ENCODE data around the gene KMT2B.
"Not testable (repeated sequence)": the region's sequence is repeated elsewhere in the genome, so short reads cannot be mapped to it uniquely, and the experiment has no call there.

Gene KMT2B

DNA sequence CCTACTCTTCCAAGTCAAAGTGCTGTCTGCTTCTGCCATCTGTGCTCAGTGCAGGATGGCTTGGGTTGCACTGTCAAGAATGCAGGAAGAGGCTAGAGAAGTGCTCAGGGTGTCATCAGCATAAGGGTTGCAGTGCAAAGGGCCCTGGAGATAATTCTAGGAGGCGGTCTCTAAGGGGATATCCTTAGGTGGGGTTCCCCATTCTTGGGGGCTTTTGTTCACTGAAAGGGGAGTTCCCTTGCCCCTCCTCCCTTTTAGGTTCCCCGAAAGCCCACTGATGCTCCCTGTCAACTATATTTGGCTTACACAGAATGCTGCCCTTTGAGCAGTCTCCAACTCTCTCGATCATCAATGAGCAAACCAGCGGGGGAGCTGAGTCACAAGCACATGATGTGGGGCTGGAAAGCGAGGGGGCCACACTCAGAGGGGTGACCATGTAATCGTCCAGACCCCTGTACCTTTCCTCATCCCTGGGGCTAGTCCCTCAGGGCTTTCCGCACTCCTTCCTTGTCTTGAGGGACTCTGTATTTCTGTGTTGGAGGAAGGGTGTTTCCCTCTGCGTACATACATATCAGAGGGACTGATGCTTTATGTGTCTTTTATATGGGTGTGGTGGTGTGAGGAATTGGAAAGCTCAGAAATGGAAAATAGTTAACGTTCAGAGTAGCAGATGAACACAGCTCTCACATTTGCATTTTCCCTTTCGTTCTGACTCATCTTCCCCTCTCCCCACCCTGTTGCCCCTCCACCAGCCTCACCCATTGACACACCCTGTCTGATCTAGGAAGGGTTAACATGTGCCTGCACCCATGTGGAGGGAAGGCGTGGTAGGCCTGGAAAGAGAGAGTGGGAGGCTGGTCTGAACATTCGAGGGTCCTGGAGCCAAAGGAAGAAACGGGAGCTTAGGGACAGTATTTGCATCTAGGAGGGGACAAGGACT, 6.7 kb upstream of the KMT2B start:
- FAIRE-seq = no peak

DNA sequence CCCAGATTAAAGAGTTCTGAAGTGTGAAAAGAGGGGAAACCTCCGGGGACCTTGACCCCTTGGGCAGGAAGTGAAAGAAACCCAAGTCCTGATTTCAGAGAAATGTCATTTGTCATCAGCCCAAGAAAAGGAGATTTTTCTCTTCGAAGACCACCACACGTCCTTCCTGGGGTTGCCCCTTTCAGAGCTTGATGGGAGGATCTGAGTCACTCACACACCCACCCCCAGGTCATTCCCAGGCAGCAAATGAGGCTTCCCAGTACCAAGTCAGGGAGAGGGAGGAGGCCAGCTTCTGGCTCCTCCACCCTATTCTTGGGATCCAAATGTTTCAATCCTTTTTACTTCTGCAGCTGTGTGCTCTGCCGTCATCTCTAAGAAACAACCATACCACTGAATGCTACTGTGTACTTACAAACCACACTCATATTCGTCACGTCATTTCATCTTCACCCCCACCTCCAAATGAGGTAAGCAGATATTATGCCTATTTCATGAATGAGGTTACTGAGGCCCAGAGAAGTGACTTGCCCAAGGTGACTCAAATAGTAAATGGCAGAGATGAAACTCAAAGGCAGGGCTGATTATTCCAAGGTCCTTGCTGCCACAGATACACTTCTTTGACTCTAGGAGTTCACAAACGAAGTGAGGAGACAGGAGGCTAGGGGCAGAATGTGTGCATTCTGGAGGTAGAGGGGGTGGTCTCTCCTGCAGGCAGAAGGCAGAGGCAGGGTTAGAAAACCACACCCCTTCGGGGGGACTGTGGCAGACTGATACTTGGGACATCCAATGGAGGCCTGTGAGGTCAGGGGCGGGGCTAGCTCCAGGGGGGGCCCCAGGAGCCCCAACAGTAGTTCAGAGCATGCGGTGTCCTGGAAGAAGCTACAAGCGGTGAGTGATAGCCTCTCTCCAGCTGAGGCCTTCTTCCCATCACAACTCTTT, 5.0 kb upstream of the KMT2B start:
- no peak for FAIRE-seq

- no peak for FAIRE-seq
Observed at GRCh38 chr19:35713506-35713850, 4.3 kb upstream of the KMT2B start.

DNA sequence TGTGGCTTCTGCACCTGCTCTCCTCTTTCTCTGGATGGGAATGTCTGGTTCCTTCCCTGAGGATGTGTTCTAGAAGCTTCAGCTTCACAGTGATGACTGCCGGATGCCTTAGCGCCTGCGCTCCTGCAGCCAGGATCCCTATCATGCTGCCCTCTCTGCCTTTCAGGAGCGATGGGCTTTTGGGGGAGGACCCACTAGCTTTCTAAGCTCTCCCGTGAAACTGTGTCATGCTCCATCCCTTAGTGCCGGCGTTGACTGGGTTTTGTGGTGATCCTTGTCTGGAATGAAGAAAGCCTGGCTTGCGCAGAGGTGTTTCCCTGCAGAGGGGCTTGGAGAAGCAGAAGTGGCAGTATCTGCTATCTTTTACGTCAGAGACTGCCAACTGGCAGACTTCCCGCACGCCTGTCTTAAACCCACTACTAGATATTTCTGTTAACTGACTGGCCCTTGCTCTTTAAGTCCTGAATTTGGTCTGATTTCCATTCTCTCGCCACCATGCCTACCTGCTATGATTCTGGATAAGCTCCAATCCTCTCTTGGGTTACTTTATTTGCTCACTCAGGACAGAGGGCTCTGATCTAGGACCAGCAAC, 3.8 kb upstream of the KMT2B start:
- no peak for FAIRE-seq

DNA sequence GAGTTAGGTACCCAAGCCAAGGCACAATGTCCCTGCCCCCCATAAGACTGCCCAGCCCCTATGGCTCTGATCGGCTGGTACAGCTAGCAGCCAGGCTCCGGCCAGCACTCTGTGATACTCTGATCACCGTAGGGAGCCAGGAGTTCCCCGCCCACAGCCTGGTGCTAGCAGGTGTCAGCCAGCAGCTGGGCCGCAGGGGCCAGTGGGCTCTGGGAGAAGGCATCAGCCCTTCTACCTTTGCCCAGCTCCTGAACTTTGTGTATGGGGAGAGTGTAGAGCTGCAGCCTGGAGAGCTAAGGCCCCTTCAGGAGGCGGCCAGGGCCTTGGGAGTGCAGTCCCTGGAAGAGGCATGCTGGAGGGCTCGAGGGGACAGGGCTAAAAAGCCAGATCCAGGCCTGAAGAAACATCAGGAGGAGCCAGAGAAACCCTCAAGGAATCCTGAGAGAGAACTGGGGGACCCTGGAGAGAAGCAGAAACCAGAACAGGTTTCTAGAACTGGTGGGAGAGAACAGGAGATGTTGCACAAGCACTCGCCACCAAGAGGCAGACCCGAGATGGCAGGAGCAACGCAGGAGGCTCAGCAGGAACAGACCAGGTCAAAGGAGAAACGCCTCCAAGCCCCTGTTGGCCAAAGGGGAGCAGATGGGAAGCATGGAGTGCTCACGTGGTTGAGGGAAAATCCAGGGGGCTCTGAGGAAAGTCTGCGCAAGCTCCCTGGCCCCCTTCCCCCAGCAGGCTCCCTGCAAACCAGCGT, 3.0 kb upstream of the KMT2B start:
- FAIRE-seq = no peak

GRCh38 chr19:35715355-35715809, 2.4 kb upstream of the KMT2B start:
- no peak for FAIRE-seq

GRCh38 chr19:35715981-35716800, 1.6 kb upstream of the KMT2B start:
- FAIRE-seq = no peak

DNA sequence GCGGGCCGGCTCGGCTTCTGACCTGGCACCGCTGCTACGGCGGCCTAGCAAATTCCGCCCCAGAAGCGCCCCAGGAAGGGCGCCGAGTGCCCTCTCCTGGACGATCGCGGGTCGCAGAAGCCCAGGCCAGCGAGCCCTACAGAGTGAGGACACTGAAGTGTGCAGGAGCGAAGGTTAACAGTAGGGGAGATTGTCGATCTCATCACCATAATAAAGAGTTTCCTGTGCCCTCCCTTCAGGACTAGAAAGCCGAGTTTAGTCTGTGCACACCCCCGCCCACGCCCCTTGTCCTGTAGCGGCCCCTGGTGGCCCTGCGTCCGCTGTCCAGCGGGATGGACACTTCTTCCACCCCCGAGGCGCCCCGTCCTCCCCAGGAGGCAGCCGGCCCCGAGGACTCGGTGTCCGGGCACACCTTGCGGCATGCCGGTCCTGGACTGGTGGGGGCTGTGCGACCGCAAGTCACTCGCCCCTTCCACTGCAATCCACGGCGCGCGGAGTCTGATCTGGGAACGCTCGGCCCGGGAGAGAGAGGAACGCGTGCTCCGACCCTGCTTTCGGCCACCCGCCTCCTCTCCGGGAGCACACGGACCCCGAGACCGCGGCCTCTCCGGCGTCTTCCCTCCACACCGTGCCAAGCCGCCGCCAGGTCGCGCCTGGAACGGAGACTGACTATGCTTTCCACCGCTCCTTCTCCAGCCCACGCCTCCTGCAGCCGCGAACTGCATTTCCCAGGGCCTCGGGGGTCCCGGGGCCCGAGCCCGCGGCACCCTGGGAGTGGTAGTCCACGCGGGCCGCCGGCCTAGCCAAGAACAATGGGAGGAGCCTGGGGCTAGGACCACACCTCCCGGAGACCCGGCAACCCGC, 770 bp upstream of the KMT2B start:
- no peak for FAIRE-seq

GRCh38 chr19:35718345-35719041, 690 bp downstream of the KMT2B start:
- FAIRE-seq = no peak

DNA sequence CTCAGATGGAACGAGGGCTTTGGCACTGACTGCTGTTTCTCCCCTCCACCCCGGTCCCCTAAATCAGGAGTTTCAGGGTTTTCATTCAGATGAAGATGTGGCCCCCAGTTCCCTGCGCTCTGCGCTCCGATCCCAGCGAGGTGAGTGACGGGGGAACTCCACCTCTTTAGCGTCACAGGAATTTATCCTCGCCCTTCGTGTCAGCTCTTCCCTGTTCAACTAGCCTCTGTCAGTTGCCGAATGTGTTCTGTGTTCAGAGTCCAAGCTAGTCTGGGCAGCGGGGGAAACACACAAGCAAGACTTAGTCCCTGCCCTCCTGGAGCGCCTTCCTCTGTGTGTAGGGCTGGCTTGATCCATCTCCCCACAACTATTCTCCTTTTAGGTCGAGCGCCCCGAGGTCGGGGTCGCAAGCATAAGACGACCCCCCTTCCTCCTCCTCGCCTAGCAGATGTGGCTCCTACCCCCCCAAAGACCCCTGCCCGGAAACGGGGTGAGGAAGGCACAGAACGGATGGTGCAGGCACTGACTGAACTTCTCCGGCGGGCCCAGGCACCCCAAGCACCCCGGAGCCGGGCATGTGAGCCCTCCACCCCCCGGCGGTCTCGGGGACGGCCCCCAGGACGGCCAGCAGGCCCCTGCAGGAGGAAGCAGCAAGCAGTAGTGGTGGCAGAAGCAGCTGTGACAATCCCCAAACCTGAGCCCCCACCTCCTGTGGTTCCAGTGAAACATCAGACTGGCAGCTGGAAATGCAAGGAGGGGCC, 1.8 kb downstream of the KMT2B start:
- FAIRE-seq = no peak

DNA sequence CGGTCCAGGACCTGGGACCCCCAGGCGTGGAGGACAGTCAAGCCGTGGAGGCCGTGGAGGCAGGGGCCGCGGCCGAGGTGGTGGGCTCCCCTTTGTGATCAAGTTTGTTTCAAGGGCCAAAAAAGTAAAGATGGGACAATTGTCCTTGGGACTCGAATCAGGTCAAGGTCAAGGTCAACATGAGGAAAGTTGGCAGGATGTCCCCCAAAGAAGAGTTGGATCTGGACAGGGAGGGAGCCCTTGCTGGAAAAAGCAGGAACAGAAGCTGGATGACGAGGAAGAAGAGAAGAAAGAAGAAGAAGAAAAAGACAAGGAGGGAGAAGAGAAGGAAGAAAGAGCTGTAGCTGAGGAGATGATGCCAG, 2.3 kb downstream of the KMT2B start:
- no peak for FAIRE-seq

DNA sequence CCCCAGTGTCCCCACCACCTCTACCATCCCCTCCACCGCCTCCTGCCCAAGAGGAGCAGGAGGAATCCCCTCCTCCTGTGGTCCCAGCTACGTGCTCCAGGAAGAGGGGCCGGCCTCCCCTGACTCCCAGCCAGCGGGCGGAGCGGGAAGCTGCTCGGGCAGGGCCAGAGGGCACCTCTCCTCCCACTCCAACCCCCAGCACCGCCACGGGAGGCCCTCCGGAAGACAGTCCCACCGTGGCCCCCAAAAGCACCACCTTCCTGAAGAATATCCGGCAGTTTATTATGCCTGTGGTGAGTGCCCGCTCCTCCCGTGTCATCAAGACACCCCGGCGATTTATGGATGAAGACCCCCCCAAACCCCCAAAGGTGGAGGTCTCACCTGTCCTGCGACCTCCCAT, 2.8 kb downstream of the KMT2B start:
- FAIRE-seq = no peak

DNA sequence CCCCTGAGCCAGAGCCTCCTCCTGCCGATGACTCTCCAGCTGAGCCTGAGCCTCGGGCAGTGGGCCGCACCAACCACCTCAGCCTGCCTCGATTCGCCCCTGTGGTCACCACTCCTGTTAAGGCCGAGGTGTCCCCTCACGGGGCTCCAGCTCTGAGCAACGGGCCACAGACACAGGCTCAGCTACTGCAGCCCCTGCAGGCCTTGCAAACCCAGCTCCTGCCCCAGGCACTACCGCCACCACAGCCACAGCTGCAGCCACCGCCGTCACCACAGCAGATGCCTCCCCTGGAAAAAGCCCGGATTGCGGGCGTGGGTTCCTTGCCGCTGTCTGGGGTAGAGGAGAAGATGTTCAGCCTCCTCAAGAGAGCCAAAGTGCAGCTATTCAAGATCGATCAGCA, 3.6 kb downstream of the KMT2B start:
- FAIRE-seq = no peak

DNA sequence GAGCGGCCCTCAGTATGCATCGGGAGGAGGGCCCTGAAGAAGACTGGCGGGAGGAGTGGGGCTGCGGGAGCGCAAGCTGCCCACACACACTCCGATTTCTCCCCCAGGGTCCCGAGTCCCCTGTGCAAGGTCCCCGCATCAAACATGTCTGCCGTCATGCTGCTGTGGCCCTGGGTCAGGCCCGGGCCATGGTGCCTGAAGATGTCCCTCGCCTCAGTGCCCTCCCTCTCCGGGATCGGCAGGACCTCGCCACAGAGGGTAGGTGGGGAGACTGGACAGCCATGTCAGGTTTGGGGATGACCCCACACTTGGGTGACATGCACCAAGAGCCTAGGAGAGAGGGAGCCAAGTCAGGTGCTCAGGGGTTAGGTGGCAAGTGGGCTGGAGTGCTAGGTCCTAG, 4.7 kb downstream of the KMT2B start:
- no peak for FAIRE-seq

GRCh38 chr19:35722897-35723296, 5.1 kb downstream of the KMT2B start:
- FAIRE-seq = no peak

- FAIRE-seq = no peak
Observed at GRCh38 chr19:35723671-35724070, 5.9 kb downstream of the KMT2B start.

- not testable (repeated sequence) for FAIRE-seq
Observed at GRCh38 chr19:35724132-35724531, 6.3 kb downstream of the KMT2B start.

- FAIRE-seq = no peak
Observed at GRCh38 chr19:35724560-35724959, 6.8 kb downstream of the KMT2B start.

DNA sequence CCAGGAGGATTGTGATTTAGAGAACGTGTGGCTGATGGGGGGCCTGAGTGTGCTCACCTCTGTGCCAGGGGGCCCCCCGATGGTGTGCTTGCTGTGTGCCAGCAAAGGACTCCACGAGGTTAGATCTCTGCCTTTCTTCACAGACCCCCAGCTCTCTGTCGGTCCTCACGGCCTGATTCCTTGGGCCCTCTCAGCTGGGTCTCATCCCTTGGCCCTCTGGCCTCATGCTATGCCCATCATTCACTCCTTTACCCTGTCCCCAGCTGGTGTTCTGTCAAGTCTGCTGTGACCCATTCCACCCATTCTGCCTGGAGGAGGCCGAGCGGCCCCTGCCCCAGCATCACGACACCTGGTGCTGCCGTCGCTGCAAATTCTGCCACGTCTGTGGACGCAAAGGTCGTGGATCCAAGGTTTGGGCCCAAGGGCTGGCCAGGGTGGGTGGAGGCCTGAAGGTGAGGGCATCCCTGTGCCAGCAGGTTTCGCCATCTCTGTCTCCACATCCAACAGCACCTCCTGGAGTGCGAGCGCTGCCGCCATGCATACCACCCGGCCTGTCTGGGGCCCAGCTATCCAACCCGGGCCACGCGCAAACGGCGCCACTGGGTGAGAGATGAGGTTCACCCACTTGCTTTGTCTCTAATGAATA, 7.5 kb downstream of the KMT2B start:
- FAIRE-seq = no peak

Measured in colon (tissue), 2 donors.